ENCODE measurements around the gene CDK15.

DNA sequence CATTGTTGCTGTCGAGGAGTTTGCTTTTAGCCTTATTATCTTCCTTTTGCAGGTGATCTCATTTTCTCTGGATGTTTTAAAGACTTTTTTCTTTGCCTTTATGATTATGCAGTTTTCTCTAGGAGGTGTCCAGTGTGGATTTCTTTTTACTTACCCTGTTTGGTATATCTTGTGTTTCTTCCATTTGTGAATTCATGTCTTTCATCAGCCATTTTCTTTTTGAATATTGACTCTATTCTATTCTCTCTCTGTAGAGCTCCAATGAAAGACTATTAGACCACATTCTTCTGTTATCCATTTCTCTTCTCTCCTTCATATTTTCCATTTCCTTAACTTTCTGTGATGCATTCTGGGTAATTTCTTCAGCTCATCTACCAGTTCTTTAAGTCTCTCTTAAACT is 34.4 kb downstream of the CDK15 start:
- no peak for TF ChIP-seq YY1 (IDR thresholded peaks at IDR 0.05; ENCODE audit: extremely low read depth, insufficient replicate concordance, low read depth, low read length)
- TF ChIP-seq, protein P1, sequence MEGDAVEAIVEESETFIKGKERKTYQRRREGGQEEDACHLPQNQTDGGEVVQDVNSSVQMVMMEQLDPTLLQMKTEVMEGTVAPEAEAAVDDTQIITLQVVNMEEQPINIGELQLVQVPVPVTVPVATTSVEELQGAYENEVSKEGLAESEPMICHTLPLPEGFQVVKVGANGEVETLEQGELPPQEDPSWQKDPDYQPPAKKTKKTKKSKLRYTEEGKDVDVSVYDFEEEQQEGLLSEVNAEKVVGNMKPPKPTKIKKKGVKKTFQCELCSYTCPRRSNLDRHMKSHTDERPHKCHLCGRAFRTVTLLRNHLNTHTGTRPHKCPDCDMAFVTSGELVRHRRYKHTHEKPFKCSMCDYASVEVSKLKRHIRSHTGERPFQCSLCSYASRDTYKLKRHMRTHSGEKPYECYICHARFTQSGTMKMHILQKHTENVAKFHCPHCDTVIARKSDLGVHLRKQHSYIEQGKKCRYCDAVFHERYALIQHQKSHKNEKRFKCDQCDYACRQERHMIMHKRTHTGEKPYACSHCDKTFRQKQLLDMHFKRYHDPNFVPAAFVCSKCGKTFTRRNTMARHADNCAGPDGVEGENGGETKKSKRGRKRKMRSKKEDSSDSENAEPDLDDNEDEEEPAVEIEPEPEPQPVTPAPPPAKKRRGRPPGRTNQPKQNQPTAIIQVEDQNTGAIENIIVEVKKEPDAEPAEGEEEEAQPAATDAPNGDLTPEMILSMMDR (IDR thresholded peaks at IDR 0.05 in 2 of 3, conservative IDR thresholded peaks at IDR 0.05 in 1 of 3; ENCODE audit: borderline replicate concordance in 1 of 3, insufficient read depth in 1 of 3, low read depth in 2 of 3, low read length in 2 of 3), result no peak
- no peak for TF ChIP-seq TCF7L2 (IDR thresholded peaks at IDR 0.05; ENCODE audit: borderline replicate concordance, extremely low read depth, insufficient read depth, insufficient read length)
- no peak for TF ChIP-seq POLR2A (IDR thresholded peaks at IDR 0.05; ENCODE audit: borderline replicate concordance, extremely low read depth, insufficient read depth, insufficient read length)
- no peak for TF ChIP-seq EGR1 (IDR thresholded peaks at IDR 0.05; ENCODE audit: low read depth)
- TF ChIP-seq, protein P2, sequence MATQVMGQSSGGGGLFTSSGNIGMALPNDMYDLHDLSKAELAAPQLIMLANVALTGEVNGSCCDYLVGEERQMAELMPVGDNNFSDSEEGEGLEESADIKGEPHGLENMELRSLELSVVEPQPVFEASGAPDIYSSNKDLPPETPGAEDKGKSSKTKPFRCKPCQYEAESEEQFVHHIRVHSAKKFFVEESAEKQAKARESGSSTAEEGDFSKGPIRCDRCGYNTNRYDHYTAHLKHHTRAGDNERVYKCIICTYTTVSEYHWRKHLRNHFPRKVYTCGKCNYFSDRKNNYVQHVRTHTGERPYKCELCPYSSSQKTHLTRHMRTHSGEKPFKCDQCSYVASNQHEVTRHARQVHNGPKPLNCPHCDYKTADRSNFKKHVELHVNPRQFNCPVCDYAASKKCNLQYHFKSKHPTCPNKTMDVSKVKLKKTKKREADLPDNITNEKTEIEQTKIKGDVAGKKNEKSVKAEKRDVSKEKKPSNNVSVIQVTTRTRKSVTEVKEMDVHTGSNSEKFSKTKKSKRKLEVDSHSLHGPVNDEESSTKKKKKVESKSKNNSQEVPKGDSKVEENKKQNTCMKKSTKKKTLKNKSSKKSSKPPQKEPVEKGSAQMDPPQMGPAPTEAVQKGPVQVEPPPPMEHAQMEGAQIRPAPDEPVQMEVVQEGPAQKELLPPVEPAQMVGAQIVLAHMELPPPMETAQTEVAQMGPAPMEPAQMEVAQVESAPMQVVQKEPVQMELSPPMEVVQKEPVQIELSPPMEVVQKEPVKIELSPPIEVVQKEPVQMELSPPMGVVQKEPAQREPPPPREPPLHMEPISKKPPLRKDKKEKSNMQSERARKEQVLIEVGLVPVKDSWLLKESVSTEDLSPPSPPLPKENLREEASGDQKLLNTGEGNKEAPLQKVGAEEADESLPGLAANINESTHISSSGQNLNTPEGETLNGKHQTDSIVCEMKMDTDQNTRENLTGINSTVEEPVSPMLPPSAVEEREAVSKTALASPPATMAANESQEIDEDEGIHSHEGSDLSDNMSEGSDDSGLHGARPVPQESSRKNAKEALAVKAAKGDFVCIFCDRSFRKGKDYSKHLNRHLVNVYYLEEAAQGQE (IDR thresholded peaks at IDR 0.05; ENCODE audit: low read depth), result no peak
- TF ChIP-seq CEBPB (IDR thresholded peaks at IDR 0.05; ENCODE audit: low read depth), result no peak
- no peak for TF ChIP-seq EZH2 (IDR thresholded peaks at IDR 0.05)

Data from HCT116 (cell line).